IMR-90 (cell line): ENCODE results near the gene NTRK3. TPM values are rescaled to one million over a fixed set of nuclear protein-coding genes. Genes with fewer than 3 reads are reported as not detected.

Source experiments
- ATAC-seq: fragments of 200-7000 bp; cut with Tn5 transposase; 2 replicates; pipeline ENCODE4 v1.9.1; 2020; ENCODE audit warnings: low read depth, mild to moderate bottlenecking, moderate library complexity
- BruUV-seq: library from RNA; stranded (reverse); fragments of 400-500 nt; replicated peaks from 2 replicates; lab custom pipeline; 2021; lab: Mats Ljungman, UMichigan
- CTCF ChIA-PET: fragments of 300-600 bp; formaldehyde crosslinking; extraction: SDS; loops from one replicate; lab custom pipeline; 2021; ENCODE audit warnings: antibody characterized with exemption; lab: Yijun Ruan, JAX
- POLR2A ChIA-PET: fragments of 300-600 bp; sonication (Branson Sonifier 250); formaldehyde crosslinking; loops from one replicate; lab custom pipeline; 2022; ENCODE audit warnings: antibody characterized with exemption; ENCODE audit not compliant: unreplicated experiment; lab: Charles Lee
- DNase-seq: peaks from one replicate; pipeline ENCODE4 v3.0.0; 2013
- H2AFZ ChIP-seq: replicated peaks from 2 replicates; pipeline ENCODE3; 2013; ENCODE audit warnings: low read length, mild to moderate bottlenecking; ENCODE audit not compliant: poor library complexity
- H2AK5ac ChIP-seq: 2 replicates; pipeline ENCODE4 v1.6.1; 2013; ENCODE audit warnings: low read depth, low read length, inconsistent platforms
- H2AK9ac ChIP-seq: replicated peaks from 2 replicates; pipeline ENCODE3; 2013; ENCODE audit warnings: mild to moderate bottlenecking, low read depth, low read length, moderate library complexity; ENCODE audit not compliant: poor library complexity
- H2BK120ac ChIP-seq: 2 replicates; pipeline ENCODE4 v1.6.1; 2013; ENCODE audit warnings: low read depth, low read length, inconsistent platforms
- H2BK15ac ChIP-seq: 3 replicates; pipeline ENCODE4 v1.6.1; 2013; ENCODE audit warnings: low read depth, low read length, inconsistent platforms
- H2BK20ac ChIP-seq: 2 replicates; pipeline ENCODE4 v1.6.1; 2013; ENCODE audit warnings: low read depth, mild to moderate bottlenecking, inconsistent platforms, low read length, moderate library complexity
- H2BK5ac ChIP-seq: 2 replicates; pipeline ENCODE4 v1.6.1; 2013; ENCODE audit warnings: mild to moderate bottlenecking, low read depth, low read length, inconsistent platforms; ENCODE audit not compliant: poor library complexity, severe bottlenecking
- H3K14ac ChIP-seq: replicated peaks from 2 replicates; pipeline ENCODE4 v1.6.1; 2013; ENCODE audit warnings: low read depth, low read length, inconsistent platforms
- H3K18ac ChIP-seq: 2 replicates; pipeline ENCODE4 v1.6.1; 2013; ENCODE audit warnings: low read depth, low read length, control low read depth
- H3K23ac ChIP-seq: 2 replicates; pipeline ENCODE4 v1.6.1; 2013; ENCODE audit warnings: low read depth, low read length, inconsistent platforms
- H3K27ac ChIP-seq: 2 replicates; pipeline ENCODE4 v1.5.1; 2013; ENCODE audit warnings: mild to moderate bottlenecking, control low read depth, low read length; ENCODE audit not compliant: insufficient read depth
- H3K27me3 ChIP-seq: 2 replicates; pipeline ENCODE4 v1.6.1; 2013; ENCODE audit warnings: low read length; ENCODE audit not compliant: control insufficient read depth, insufficient read depth
- H3K36me3 ChIP-seq: 2 replicates; pipeline ENCODE4 v1.6.1; 2013; ENCODE audit warnings: low read length, mixed read lengths; ENCODE audit not compliant: control insufficient read depth, insufficient read depth
- H3K4ac ChIP-seq: 2 replicates; pipeline ENCODE4 v1.6.1; 2013; ENCODE audit warnings: low read depth, low read length, inconsistent platforms
- H3K4me1 ChIP-seq: 2 replicates; pipeline ENCODE4 v1.6.1; 2013; ENCODE audit warnings: low read length, mixed read lengths; ENCODE audit not compliant: control insufficient read depth, insufficient read depth
- H3K4me2 ChIP-seq: 2 replicates; pipeline ENCODE4 v1.6.1; 2013; ENCODE audit warnings: low read depth, mild to moderate bottlenecking, control low read depth, low read length, moderate library complexity
- H3K4me3 ChIP-seq: 2 replicates; pipeline ENCODE4 v1.5.1; 2013; ENCODE audit warnings: low read depth, mild to moderate bottlenecking, control low read depth, low read length, moderate library complexity; ENCODE audit not compliant: insufficient read depth
- H3K56ac ChIP-seq: 2 replicates; pipeline ENCODE4 v1.6.1; 2013; ENCODE audit warnings: low read length, inconsistent platforms; ENCODE audit not compliant: insufficient read depth; ENCODE audit errors: extremely low read depth
- H3K79me1 ChIP-seq, 2 experiments: 2 replicates each; pipeline ENCODE4 v1.6.1; 2013; ENCODE audit warnings: low read length in 2 of 2, inconsistent platforms in 1 of 2, low read depth in 1 of 2
- H3K9ac ChIP-seq: 2 replicates; pipeline ENCODE4 v1.6.1; 2013; ENCODE audit warnings: low read depth, low read length, control low read depth
- H3K9me1 ChIP-seq: 2 replicates; pipeline ENCODE4 v1.6.1; 2013; ENCODE audit warnings: low read length, inconsistent platforms; ENCODE audit not compliant: insufficient read depth
- H3K9me3 ChIP-seq: 2 replicates; pipeline ENCODE4 v1.6.1; 2013; ENCODE audit warnings: low read length; ENCODE audit not compliant: control insufficient read depth, insufficient read depth
- H4K20me1 ChIP-seq: 2 replicates; pipeline ENCODE4 v1.6.1; 2013; ENCODE audit warnings: low read length, inconsistent platforms; ENCODE audit not compliant: insufficient read depth
- H4K5ac ChIP-seq: 2 replicates; pipeline ENCODE4 v1.6.1; 2013; ENCODE audit warnings: mild to moderate bottlenecking, low read depth, low read length, control low read depth
- H4K8ac ChIP-seq, 2 experiments: 2 replicates each; pipeline ENCODE4 v1.6.1; 2013; ENCODE audit warnings: low read depth in 2 of 2, low read length in 2 of 2, control low read depth in 1 of 2, inconsistent platforms in 1 of 2
- H4K91ac ChIP-seq: 2 replicates; pipeline ENCODE4 v1.6.1; 2013; ENCODE audit warnings: low read depth, low read length, inconsistent platforms; ENCODE audit not compliant: insufficient read depth
- BHLHE40 ChIP-seq: fragments of 150-350 bp; IDR thresholded peaks from 2 replicates; pipeline ENCODE4 v1.6.1; 2016; ENCODE audit warnings: mild to moderate bottlenecking, low read depth, low read length
- CEBPB ChIP-seq: IDR thresholded peaks from 2 replicates; pipeline ENCODE4 v1.6.1; 2012; ENCODE audit warnings: low read depth, low read length, improper control_type of control experiment
- CHD1 ChIP-seq: IDR thresholded peaks from 2 replicates; pipeline ENCODE4 v1.6.1; 2012; ENCODE audit warnings: low read depth, low read length, improper control_type of control experiment
- FOS ChIP-seq: fragments of 150-350 bp; IDR thresholded peaks from 2 replicates; pipeline ENCODE4 v1.6.1; 2016; ENCODE audit warnings: low read depth, low read length
- MAFK ChIP-seq: IDR thresholded peaks from 2 replicates; pipeline ENCODE4 v1.6.1; 2012; ENCODE audit warnings: low read depth, low read length, improper control_type of control experiment
- MAZ ChIP-seq: IDR thresholded peaks from 2 replicates; pipeline ENCODE4 v1.6.1; 2012; ENCODE audit warnings: low read depth, mild to moderate bottlenecking, low read length, improper control_type of control experiment, moderate library complexity, borderline replicate concordance
- NFE2L2 ChIP-seq: fragments of 150-350 bp; IDR thresholded peaks from 2 replicates; pipeline ENCODE4 v1.6.1; 2016; ENCODE audit warnings: low read depth, mild to moderate bottlenecking, low read length
- POLR2A ChIP-seq: IDR thresholded peaks from 2 replicates; pipeline ENCODE4 v1.6.1; 2012; ENCODE audit warnings: mild to moderate bottlenecking, low read depth, low read length
- RAD21 ChIP-seq: IDR thresholded peaks from 2 replicates; pipeline ENCODE4 v1.6.1; 2012; ENCODE audit warnings: low read length, improper control_type of control experiment
- RCOR1 ChIP-seq: IDR thresholded peaks from 2 replicates; pipeline ENCODE4 v1.6.1; 2012; ENCODE audit warnings: mild to moderate bottlenecking, low read length, improper control_type of control experiment; ENCODE audit not compliant: insufficient replicate concordance
- RFX5 ChIP-seq: IDR thresholded peaks from 2 replicates; pipeline ENCODE4 v1.8.0; 2012; ENCODE audit warnings: low read depth, mild to moderate bottlenecking, low read length, moderate library complexity
- SMC3 ChIP-seq: fragments of 150-350 bp; IDR thresholded peaks from 2 replicates; pipeline ENCODE4 v1.6.1; 2016; ENCODE audit warnings: low read depth, mild to moderate bottlenecking, antibody characterized with exemption, low read length, moderate library complexity
- WGBS, 2 experiments: methylation state at CpG; one replicate each; pipeline versions ENCODE4 v1.1.5 to v1.1.7; 2013; ENCODE audit warnings: missing lambda C conversion rate in 2 of 2; ENCODE audit not compliant: insufficient read length in 1 of 2; ENCODE audit errors: extremely low coverage in 2 of 2; 5-methylcytosine and 5-hydroxymethylcytosine counted together
- dilution Hi-C: fragments of 300-500 bp; cut with HindIII; formaldehyde crosslinking; loops from one replicate; pipeline ENCODE4 v1.14.3; 2018; ENCODE audit warnings: low sequenced_read_pairs; ENCODE audit not compliant: unreplicated experiment
- in situ Hi-C: fragments of 300-500 bp; cut with MboI; formaldehyde crosslinking; loops from 3 replicates; pipeline ENCODE4 v1.14.3; 2019; ENCODE audit warnings: low sequenced_read_pairs, inconsistent platforms, mixed read lengths
- intact Hi-C: fragments of 100-400 bp; cut with micrococcal nuclease; formaldehyde crosslinking; loops from 2 replicates; pipeline ENCODE4 v1.10.0; 2022
- polyA plus RNA-seq, 3 experiments: library from polyadenylated mRNA; depleted of rRNA; stranded (reverse); fragments of >200 nt; gene quantifications; 2 replicates each; pipeline ENCODE4 v1.2.3, GENCODE V29; 2012; ENCODE audit warnings: low replicate concordance in 1 of 3
- total RNA-seq: library from RNA; depleted of rRNA; stranded (reverse); fragments of >200 nt; gene quantifications from 2 replicates; pipeline ENCODE4 v1.2.3, GENCODE V29; 2012
- TF ChIP-seq, protein P1 (sequence below): conservative IDR thresholded peaks from 2 replicates; pipeline ENCODE4 v1.5.1; 2012; ENCODE audit warnings: mild to moderate bottlenecking, low read depth, low read length, improper control_type of control experiment

NTRK3 gene
- total and polyA plus RNA-seq, 2 of the 4 experiments (the other 2 are of a cell fraction), result under 0.01 to 0.15 TPM

GRCh38 chr15:87945246-87945645, 311.3 kb downstream of the NTRK3 start:
- DNase-seq, result no peak
- H3K27ac ChIP-seq, result no peak overlapping the region
- dilution Hi-C loops, result no loop called here

More at GRCh38 chr15:87945246-87945645, 311.3 kb downstream of the NTRK3 start:
- Histone ChIP-seq H2BK5ac (no peak overlapping the region), H3K36me3 (no peaks in the 10 kb centered on the region), H2AK5ac (no peak overlapping the region), H2AFZ (no peak overlapping the region), H2BK120ac (no peak overlapping the region), H3K4me1 (no peaks in the 10 kb centered on the region), H4K5ac (no peak overlapping the region), H2BK20ac (no peak overlapping the region), H3K14ac (no peak overlapping the region), H3K9me3 (peaks cover 5% of the 10 kb centered on the region; the same call in 1 of the 2 replicates), H4K8ac (no peak overlapping the region), H3K4me3 (no peak overlapping the region), H3K4ac (no peak overlapping the region), H3K9me1 (no peaks in the 10 kb centered on the region), H3K4me2 (no peak overlapping the region), H2BK15ac (no peak overlapping the region), H3K23ac (no peak overlapping the region), H3K27me3 (no peaks in the 10 kb centered on the region), H3K79me1 (no peaks in the 10 kb centered on the region), H4K91ac (no peak overlapping the region), H3K9ac (no peak overlapping the region), H4K20me1 (no peaks in the 10 kb centered on the region), H3K18ac (no peak overlapping the region), H2AK9ac (no peak overlapping the region), H3K56ac (no peak overlapping the region)
- no peak for ATAC-seq
- no TSS peak for BruUV-seq
- POLR2A ChIA-PET, result no interaction called here
- no CpG with 5 or more reads among the region's 3 CpGs for WGBS, 2 experiments
- intact Hi-C loops (no loop called here), in situ Hi-C loops (no loop called here)
- TF ChIP-seq POLR2A (no peak), RAD21 (no peak), RFX5 (no peak), CHD1 (no peak), MAFK (no peak), CEBPB (no peak), NFE2L2 (no peak), RCOR1 (no peak), BHLHE40 (no peak), SMC3 (no peak), MAZ (no peak), FOS (no peak)
- TF ChIP-seq, protein P1, sequence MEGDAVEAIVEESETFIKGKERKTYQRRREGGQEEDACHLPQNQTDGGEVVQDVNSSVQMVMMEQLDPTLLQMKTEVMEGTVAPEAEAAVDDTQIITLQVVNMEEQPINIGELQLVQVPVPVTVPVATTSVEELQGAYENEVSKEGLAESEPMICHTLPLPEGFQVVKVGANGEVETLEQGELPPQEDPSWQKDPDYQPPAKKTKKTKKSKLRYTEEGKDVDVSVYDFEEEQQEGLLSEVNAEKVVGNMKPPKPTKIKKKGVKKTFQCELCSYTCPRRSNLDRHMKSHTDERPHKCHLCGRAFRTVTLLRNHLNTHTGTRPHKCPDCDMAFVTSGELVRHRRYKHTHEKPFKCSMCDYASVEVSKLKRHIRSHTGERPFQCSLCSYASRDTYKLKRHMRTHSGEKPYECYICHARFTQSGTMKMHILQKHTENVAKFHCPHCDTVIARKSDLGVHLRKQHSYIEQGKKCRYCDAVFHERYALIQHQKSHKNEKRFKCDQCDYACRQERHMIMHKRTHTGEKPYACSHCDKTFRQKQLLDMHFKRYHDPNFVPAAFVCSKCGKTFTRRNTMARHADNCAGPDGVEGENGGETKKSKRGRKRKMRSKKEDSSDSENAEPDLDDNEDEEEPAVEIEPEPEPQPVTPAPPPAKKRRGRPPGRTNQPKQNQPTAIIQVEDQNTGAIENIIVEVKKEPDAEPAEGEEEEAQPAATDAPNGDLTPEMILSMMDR, result no peak
- CTCF ChIA-PET, result no interaction called here
